Thoracic aorta (tissue), 2 donors: ENCODE results near the gene PSTPIP1. TPM values are rescaled to one million over a fixed set of nuclear protein-coding genes. Genes with fewer than 3 reads are reported as not detected.

Experiments used
- ATAC-seq: fragments of 150-250 bp; one replicate; pipeline ENCODE4 v1.8.0; 2017; ENCODE audit warnings: low read depth; ENCODE audit not compliant: insufficient number of reproducible peaks, low FRiP score
- DNase-seq: peaks from one replicate; pipeline ENCODE4 v3.0.0-alpha.2; 2020; ENCODE audit warnings: low spot score
- H3K27ac ChIP-seq, 2 donors: fragments of 200-600 bp; sonication (generic); 1 replicate in 1 of 2; 2 replicates in 1 of 2; pipeline ENCODE4 v1.5.1; 2016; ENCODE audit warnings: mild to moderate bottlenecking in 2 of 2, moderate library complexity in 2 of 2
- H3K27me3 ChIP-seq: fragments of 200-600 bp; sonication (generic); replicated peaks from 2 replicates; pipeline ENCODE4 v1.6.0; 2016; ENCODE audit warnings: mild to moderate bottlenecking; ENCODE audit not compliant: insufficient read depth
- H3K36me3 ChIP-seq: fragments of 200-600 bp; sonication (generic); one replicate; pipeline ENCODE4 v1.5.1; 2016
- H3K4me1 ChIP-seq, 2 donors: fragments of 200-600 bp; sonication (generic); 1 replicate in 1 of 2; 2 replicates in 1 of 2; pipeline versions ENCODE4 v1.5.1 to v1.6.0; 2016; ENCODE audit warnings: low read depth in 2 of 2, mild to moderate bottlenecking in 1 of 2; ENCODE audit not compliant: control insufficient read depth in 1 of 2
- H3K4me3 ChIP-seq: fragments of 200-600 bp; sonication (generic); 2 replicates; pipeline ENCODE4 v1.5.1; 2016; ENCODE audit warnings: mild to moderate bottlenecking
- H3K9me3 ChIP-seq: fragments of 200-600 bp; sonication (generic); 2 replicates; pipeline ENCODE4 v1.5.1; 2016
- total RNA-seq, 2 donors: library from RNA; depleted of rRNA; stranded (reverse); fragments of >200 nt; gene quantifications; one replicate each; pipeline versions ENCODE4 v1.1.0 to v1.2.3, GENCODE V29; 2016
- TF ChIP-seq, protein P1 (sequence below): fragments of 200-600 bp; sonication (generic); IDR thresholded peaks from one replicate; pipeline ENCODE4 v1.5.1; 2019; ENCODE audit warnings: antibody characterized with exemption

PSTPIP1 gene
- total RNA-seq, 2 donors from 2014 or later: 24.5 to 24.8 TPM

DNA sequence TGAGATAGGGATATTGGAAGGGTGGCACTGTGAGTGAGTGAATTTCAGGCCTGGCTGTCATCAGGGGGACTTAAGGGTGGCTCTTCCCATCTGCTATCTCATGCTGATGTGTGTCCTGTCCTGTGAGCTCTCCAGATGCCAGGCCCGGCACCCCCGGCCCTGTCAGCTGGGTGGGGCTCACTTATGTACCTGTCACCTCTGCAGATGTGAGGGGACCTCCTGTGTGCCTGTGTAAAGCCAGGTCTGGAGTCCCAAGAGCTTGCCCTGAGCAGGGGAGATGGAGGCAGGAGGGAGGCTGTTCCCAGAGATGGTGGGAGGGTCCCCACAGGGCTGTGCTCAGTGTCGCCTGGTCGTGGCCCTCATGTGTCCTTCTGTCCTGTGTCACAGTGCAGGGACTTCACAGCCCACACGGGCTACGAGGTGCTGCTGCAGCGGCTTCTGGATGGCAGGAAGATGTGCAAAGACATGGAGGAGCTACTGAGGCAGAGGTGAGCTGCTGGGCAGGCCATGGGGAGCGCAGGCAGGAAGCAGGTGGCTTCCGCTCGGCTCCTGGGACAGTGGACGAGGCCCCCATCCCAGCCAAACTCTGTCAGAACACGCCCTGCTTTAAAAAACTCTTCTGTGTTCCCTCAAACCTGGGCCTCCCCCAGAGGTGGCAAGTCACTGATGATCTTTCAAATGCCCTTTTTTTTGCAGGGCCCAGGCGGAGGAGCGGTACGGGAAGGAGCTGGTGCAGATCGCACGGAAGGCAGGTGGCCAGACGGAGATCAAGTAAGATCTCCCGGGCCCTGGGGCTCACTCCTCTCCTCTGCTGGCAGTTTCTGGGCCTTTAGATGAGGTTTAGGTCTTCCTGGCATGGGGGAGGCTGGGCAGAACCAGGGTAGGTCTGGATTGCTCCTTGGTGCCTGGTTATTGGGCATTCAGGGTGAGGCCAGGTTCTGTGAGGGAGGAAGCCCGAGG is 23.1 kb downstream of the PSTPIP1 start:
- TF ChIP-seq, protein P1, sequence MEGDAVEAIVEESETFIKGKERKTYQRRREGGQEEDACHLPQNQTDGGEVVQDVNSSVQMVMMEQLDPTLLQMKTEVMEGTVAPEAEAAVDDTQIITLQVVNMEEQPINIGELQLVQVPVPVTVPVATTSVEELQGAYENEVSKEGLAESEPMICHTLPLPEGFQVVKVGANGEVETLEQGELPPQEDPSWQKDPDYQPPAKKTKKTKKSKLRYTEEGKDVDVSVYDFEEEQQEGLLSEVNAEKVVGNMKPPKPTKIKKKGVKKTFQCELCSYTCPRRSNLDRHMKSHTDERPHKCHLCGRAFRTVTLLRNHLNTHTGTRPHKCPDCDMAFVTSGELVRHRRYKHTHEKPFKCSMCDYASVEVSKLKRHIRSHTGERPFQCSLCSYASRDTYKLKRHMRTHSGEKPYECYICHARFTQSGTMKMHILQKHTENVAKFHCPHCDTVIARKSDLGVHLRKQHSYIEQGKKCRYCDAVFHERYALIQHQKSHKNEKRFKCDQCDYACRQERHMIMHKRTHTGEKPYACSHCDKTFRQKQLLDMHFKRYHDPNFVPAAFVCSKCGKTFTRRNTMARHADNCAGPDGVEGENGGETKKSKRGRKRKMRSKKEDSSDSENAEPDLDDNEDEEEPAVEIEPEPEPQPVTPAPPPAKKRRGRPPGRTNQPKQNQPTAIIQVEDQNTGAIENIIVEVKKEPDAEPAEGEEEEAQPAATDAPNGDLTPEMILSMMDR: no peak
- no peak overlapping the region for H3K27ac ChIP-seq
- no peaks in the 10 kb centered on the region for H3K9me3 ChIP-seq
- no peaks in the 10 kb centered on the region for H3K27me3 ChIP-seq
- peaks cover 6 to 9% of the 10 kb centered on the region in 2 donors for H3K4me1 ChIP-seq
- DNase-seq (no peak), ATAC-seq (no peak)
- H3K4me3 ChIP-seq: no peak overlapping the region
- no peaks in the 10 kb centered on the region for H3K36me3 ChIP-seq

DNA sequence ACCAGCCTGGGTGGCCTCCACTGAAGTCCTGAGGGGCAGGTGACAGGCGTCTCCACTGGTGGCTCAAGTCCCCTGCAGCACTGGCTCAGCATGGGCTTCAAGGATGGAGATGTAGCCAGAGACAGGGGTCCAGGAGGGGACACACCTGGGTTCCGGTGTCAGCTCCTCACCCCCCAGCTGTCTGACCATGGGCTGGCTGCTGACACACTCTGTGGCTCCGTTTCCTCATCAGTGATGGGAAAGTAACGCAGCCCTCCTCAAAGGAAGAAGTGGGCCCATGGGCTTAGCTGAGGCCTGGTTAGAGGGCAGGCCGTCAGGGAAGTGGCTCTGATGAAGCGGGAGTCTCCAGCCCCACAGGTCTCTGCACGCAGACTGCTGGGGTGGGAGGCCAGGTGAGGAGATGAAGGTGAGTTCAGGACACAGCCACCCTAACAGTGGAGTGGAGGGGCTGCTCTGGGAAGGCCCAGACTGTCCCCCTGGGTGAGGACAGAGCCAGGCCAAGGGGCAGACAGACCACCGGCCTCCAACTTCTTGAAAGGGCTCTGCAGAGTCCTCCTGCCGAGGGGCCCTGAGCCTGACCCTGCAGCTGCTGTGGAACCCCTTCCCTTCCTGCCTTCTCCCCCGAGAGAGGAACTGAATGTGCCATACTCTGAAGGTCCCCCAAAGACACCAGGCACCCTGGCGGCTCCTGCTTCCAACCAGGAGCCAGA is 24.0 kb downstream of the PSTPIP1 start:
- Histone ChIP-seq H3K27ac (no peak overlapping the region), H3K4me1 (peaks cover 6 to 10% of the 10 kb centered on the region in 2 donors), H3K9me3 (no peaks in the 10 kb centered on the region), H3K4me3 (no peak overlapping the region), H3K27me3 (no peaks in the 10 kb centered on the region), H3K36me3 (no peaks in the 10 kb centered on the region)
- TF ChIP-seq, protein P1: no peak
- no peak for ATAC-seq
- DNase-seq: no peak

DNA sequence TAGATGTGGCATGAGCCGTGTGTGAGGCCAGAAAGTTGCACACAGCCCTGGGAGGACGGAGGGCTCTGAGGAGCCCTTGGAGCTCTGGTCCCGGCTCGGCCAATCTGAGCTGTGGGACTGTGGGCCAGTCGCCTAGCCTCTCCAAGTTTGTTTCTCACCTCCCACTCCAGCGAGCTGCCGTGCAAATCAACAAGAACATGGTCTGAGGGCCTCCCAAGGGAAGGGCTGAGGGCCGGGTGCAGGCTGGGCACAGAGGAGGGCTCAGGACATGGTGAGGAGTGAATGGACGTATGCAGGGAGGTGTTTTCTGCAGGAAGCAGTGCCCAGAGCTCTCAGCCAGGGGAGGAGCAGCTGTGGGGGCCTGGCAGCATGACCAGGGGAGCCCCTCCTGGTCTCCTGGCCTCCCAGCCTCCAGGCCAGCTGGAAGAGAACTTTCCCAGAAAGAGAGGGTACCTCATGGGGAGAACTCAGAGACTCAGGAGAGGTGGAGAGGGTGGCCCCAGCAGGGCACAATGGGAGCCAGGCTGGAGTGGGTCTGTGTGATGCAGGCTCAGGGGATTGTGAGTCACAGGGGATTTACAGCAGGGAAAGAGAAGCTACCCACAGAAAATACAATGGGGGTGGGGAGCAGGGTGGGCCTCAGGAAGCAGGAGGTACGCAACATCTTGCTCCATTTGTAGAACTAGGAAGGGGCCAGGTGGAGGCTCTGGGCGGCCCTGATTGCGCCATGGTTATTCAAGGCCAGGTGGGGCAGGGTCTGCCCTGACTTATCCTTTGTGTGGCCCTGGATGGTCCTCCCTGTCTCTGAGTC is 24.8 kb downstream of the PSTPIP1 start:
- ATAC-seq (no peak), DNase-seq (no peak)
- Histone ChIP-seq H3K27me3 (no peaks in the 10 kb centered on the region), H3K4me1 (peaks cover 6 to 13% of the 10 kb centered on the region in 2 donors), H3K4me3 (no peak overlapping the region), H3K27ac (no peak overlapping the region), H3K9me3 (no peaks in the 10 kb centered on the region), H3K36me3 (no peaks in the 10 kb centered on the region)
- TF ChIP-seq, protein P1: no peak

DNA sequence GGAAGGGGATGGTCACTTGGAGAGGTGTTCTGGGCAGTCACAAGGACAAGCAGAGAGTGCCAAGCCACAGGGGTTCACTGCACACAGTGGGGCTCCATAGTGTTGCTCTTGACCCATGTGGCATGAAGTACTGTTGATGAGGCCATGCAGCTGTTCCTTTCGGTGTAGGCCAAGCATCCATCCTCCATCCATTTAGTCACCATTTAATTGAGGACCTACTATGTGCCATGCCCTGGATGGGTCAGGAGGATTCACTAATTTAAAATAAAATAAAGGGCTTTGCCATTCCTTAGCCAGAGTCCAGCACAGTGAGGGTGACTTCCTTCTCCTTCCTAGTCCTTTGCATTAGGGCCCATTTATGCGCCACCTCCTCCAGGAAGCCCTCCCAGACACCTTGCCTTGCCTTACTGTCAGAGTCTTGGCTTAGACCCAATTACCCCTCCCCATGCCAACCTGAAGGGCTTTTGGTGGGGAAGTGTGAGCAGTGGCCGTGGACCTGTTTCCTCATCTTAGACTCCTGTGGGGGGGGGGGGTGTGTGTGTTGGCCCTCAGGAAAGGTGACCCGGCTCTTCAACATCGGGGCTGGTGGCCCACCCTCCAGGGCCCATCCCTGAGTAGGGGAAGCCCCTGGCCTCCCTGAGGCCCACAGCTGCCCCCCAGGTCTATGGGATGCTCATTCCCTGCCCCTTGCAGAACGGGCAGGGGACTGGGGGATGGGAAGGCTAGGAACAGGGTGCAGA is 25.6 kb downstream of the PSTPIP1 start:
- ATAC-seq (no peak), DNase-seq (no peak)
- Histone ChIP-seq H3K36me3 (no peaks in the 10 kb centered on the region), H3K4me1 (peaks cover 2 to 10% of the 10 kb centered on the region in 2 donors), H3K9me3 (no peaks in the 10 kb centered on the region), H3K27ac (no peak overlapping the region), H3K27me3 (no peaks in the 10 kb centered on the region), H3K4me3 (no peak overlapping the region)
- TF ChIP-seq, protein P1: no peak
